Mesendoderm (in vitro differentiated cells): ENCODE data around the gene MAN1A1.

Experiments used
- DNase-seq: peaks from one replicate; pipeline ENCODE4 v3.0.0; 2013
- H2AK5ac ChIP-seq: 2 replicates; pipeline ENCODE4 v1.6.1; 2013; ENCODE audit warnings: low read length, inconsistent platforms
- H2BK120ac ChIP-seq: 2 replicates; pipeline ENCODE4 v1.6.1; 2013; ENCODE audit warnings: low read depth, mild to moderate bottlenecking, low read length, moderate library complexity, mixed read lengths
- H2BK15ac ChIP-seq: replicated peaks from 2 replicates; pipeline ENCODE4 v1.6.1; 2013; ENCODE audit warnings: low read depth, mild to moderate bottlenecking, moderate library complexity
- H2BK5ac ChIP-seq: 2 replicates; pipeline ENCODE4 v1.6.1; 2013; ENCODE audit warnings: low read length, inconsistent platforms
- H3K18ac ChIP-seq: 2 replicates; pipeline ENCODE4 v1.6.1; 2013; ENCODE audit warnings: mild to moderate bottlenecking, low read length, mixed read lengths
- H3K23ac ChIP-seq: one replicate; pipeline ENCODE4 v1.6.1; 2013; ENCODE audit warnings: low read length
- H3K27ac ChIP-seq: 2 replicates; pipeline ENCODE4 v1.5.1; 2013; ENCODE audit warnings: low read depth, mild to moderate bottlenecking, inconsistent platforms, low read length, moderate library complexity
- H3K27me3 ChIP-seq: 2 replicates; pipeline ENCODE4 v1.6.1; 2013; ENCODE audit warnings: low read length, control low read depth, mild to moderate bottlenecking, inconsistent platforms; ENCODE audit not compliant: insufficient read depth, poor library complexity
- H3K36me3 ChIP-seq: 2 replicates; pipeline ENCODE4 v1.6.1; 2013; ENCODE audit warnings: low read length, inconsistent platforms; ENCODE audit not compliant: control insufficient read depth, insufficient read depth
- H3K4ac ChIP-seq: one replicate; pipeline ENCODE4 v1.6.1; 2013; ENCODE audit warnings: low read depth, mild to moderate bottlenecking, low read length, moderate library complexity
- H3K4me1 ChIP-seq: 2 replicates; pipeline ENCODE4 v1.6.1; 2013; ENCODE audit warnings: low read depth, low read length, inconsistent platforms; ENCODE audit not compliant: control insufficient read depth
- H3K4me2 ChIP-seq: 2 replicates; pipeline ENCODE4 v1.6.1; 2013; ENCODE audit warnings: low read length
- H3K4me3 ChIP-seq: 2 replicates; pipeline ENCODE4 v1.5.1; 2013; ENCODE audit warnings: mild to moderate bottlenecking, low read length
- H3K56ac ChIP-seq: one replicate; pipeline ENCODE4 v1.6.1; 2013; ENCODE audit warnings: low read length
- H3K79me1 ChIP-seq: 2 replicates; pipeline ENCODE4 v1.6.1; 2013; ENCODE audit warnings: low read length, inconsistent platforms
- H3K79me2 ChIP-seq: 2 replicates; pipeline ENCODE4 v1.6.1; 2013; ENCODE audit warnings: mild to moderate bottlenecking, low read length; ENCODE audit not compliant: control insufficient read depth, insufficient read depth
- H3K9ac ChIP-seq: 2 replicates; pipeline ENCODE4 v1.6.1; 2013; ENCODE audit warnings: low read length, inconsistent platforms
- H4K5ac ChIP-seq: one replicate; pipeline ENCODE4 v1.6.1; 2013; ENCODE audit warnings: low read length
- H4K8ac ChIP-seq: one replicate; pipeline ENCODE4 v1.6.1; 2013; ENCODE audit warnings: low read depth, mild to moderate bottlenecking, control low read depth, low read length, moderate library complexity
- WGBS: extraction: QIAGEN DNeasy Blood & Tissue Kit; methylation state at CpG from one replicate; pipeline ENCODE4 v1.1.7; 2013; ENCODE audit warnings: low lambda C conversion rate, missing lambda C conversion rate; ENCODE audit not compliant: insufficient coverage; ENCODE audit errors: extremely low coverage; 5-methylcytosine and 5-hydroxymethylcytosine counted together

MAN1A1 gene

GRCh38 chr6:119312875-119313338 is 36.7 kb downstream of the MAN1A1 start:
- no peak overlapping the region for H2BK120ac ChIP-seq
- no peak overlapping the region for H4K5ac ChIP-seq
- H3K79me2 ChIP-seq = peaks cover 2% of the 10 kb centered on the region
- H4K8ac ChIP-seq = no peak overlapping the region
- H3K4ac ChIP-seq = no peak overlapping the region
- peak; percentile 79 for DNase-seq
- H3K27ac ChIP-seq = no peak overlapping the region
- H3K4me1 ChIP-seq = peaks cover 2% of the 10 kb centered on the region
- no peak overlapping the region for H3K4me2 ChIP-seq
- no peak overlapping the region for H3K4me3 ChIP-seq
- H3K36me3 ChIP-seq = no peaks in the 10 kb centered on the region
- H3K56ac ChIP-seq = no peak overlapping the region
- H2BK15ac ChIP-seq = no peak overlapping the region
- no peak overlapping the region for H3K23ac ChIP-seq
- H2BK5ac ChIP-seq = no peak overlapping the region
- no CpG with 5 or more reads among the region's 4 CpGs for WGBS
- H3K9ac ChIP-seq = no peak overlapping the region
- no peak overlapping the region for H3K18ac ChIP-seq
- H2AK5ac ChIP-seq = no peak overlapping the region
- peaks cover 12% of the 10 kb centered on the region for H3K79me1 ChIP-seq
- no peaks in the 10 kb centered on the region for H3K27me3 ChIP-seq

- no peak for DNase-seq
- Histone ChIP-seq H3K23ac (no peak overlapping the region), H2AK5ac (no peak overlapping the region), H3K4ac (no peak overlapping the region), H3K79me2 (peaks cover 2% of the 10 kb centered on the region), H3K79me1 (peaks cover 12% of the 10 kb centered on the region), H3K27ac (no peak overlapping the region), H2BK120ac (no peak overlapping the region), H3K4me2 (no peak overlapping the region), H3K56ac (no peak overlapping the region), H3K36me3 (no peaks in the 10 kb centered on the region), H3K27me3 (no peaks in the 10 kb centered on the region), H3K4me1 (peaks cover 2% of the 10 kb centered on the region), H4K8ac (no peak overlapping the region), H3K18ac (no peak overlapping the region), H3K4me3 (no peak overlapping the region), H4K5ac (no peak overlapping the region), H2BK5ac (no peak overlapping the region), H2BK15ac (no peak overlapping the region), H3K9ac (no peak overlapping the region)
- no CpG with 5 or more reads among the region's 4 CpGs for WGBS
These were observed 37.1 kb downstream of the MAN1A1 start for GRCh38 chr6:119312441-119312840.

GRCh38 chr6:119311514-119312142 is 37.9 kb downstream of the MAN1A1 start:
- no peak for DNase-seq
- H3K9ac ChIP-seq = no peak overlapping the region
- no peak overlapping the region for H3K4me2 ChIP-seq
- H2BK5ac ChIP-seq = no peak overlapping the region
- H2BK15ac ChIP-seq = no peak overlapping the region
- no peak overlapping the region for H3K56ac ChIP-seq
- peaks cover 12% of the 10 kb centered on the region for H3K79me1 ChIP-seq
- H4K8ac ChIP-seq = no peak overlapping the region
- H3K4me3 ChIP-seq = no peak overlapping the region
- no peaks in the 10 kb centered on the region for H3K36me3 ChIP-seq
- no peak overlapping the region for H4K5ac ChIP-seq
- H2BK120ac ChIP-seq = no peak overlapping the region
- no peaks in the 10 kb centered on the region for H3K27me3 ChIP-seq
- no CpG with 5 or more reads among the region's 8 CpGs for WGBS
- H2AK5ac ChIP-seq = no peak overlapping the region
- H3K4me1 ChIP-seq = peaks cover 2% of the 10 kb centered on the region
- no peak overlapping the region for H3K4ac ChIP-seq
- no peak overlapping the region for H3K18ac ChIP-seq
- no peak overlapping the region for H3K23ac ChIP-seq
- peaks cover 2% of the 10 kb centered on the region for H3K79me2 ChIP-seq
- no peak overlapping the region for H3K27ac ChIP-seq

- Histone ChIP-seq H3K79me2 (peaks cover 2% of the 10 kb centered on the region), H3K27ac (no peak overlapping the region), H2AK5ac (no peak overlapping the region), H2BK5ac (no peak overlapping the region), H2BK15ac (no peak overlapping the region), H3K36me3 (no peaks in the 10 kb centered on the region), H3K4me1 (peaks cover 2% of the 10 kb centered on the region), H3K9ac (no peak overlapping the region), H3K27me3 (no peaks in the 10 kb centered on the region), H3K79me1 (peaks cover 12% of the 10 kb centered on the region), H3K4me3 (no peak overlapping the region), H3K18ac (no peak overlapping the region), H3K4me2 (no peak overlapping the region), H4K8ac (no peak overlapping the region), H4K5ac (no peak overlapping the region), H3K4ac (no peak overlapping the region), H3K23ac (no peak overlapping the region), H2BK120ac (no peak overlapping the region), H3K56ac (no peak overlapping the region)
- DNase-seq = no peak
- WGBS = no CpG with 5 or more reads among the region's 8 CpGs
These were observed 39.0 kb downstream of the MAN1A1 start for GRCh38 chr6:119310486-119311036.

- no peak overlapping the region for H3K9ac ChIP-seq
- H3K4ac ChIP-seq = no peak overlapping the region
- H2BK120ac ChIP-seq = no peak overlapping the region
- DNase-seq = no peak
- no peaks in the 10 kb centered on the region for H3K27me3 ChIP-seq
- H2BK15ac ChIP-seq = no peak overlapping the region
- H2AK5ac ChIP-seq = no peak overlapping the region
- H2BK5ac ChIP-seq = no peak overlapping the region
- no peak overlapping the region for H4K8ac ChIP-seq
- WGBS = no CpG with 5 or more reads among the region's 4 CpGs
- no peak overlapping the region for H3K23ac ChIP-seq
- peaks cover 2% of the 10 kb centered on the region for H3K4me1 ChIP-seq
- no peak overlapping the region for H3K56ac ChIP-seq
- no peak overlapping the region for H4K5ac ChIP-seq
- H3K27ac ChIP-seq = no peak overlapping the region
- no peak overlapping the region for H3K18ac ChIP-seq
- H3K4me3 ChIP-seq = no peak overlapping the region
- no peaks in the 10 kb centered on the region for H3K36me3 ChIP-seq
- H3K79me1 ChIP-seq = peaks cover 12% of the 10 kb centered on the region
- no peak overlapping the region for H3K4me2 ChIP-seq
- peaks cover 2% of the 10 kb centered on the region for H3K79me2 ChIP-seq
These were observed 40.4 kb downstream of the MAN1A1 start for GRCh38 chr6:119308991-119309657.
